HG02885 (cell line): Measurements from ENCODE around the gene PSG6.
"Not testable (repeated sequence)": the region's sequence is repeated elsewhere in the genome, so short reads cannot be mapped to it uniquely, and the experiment has no call there.

ENCODE experiments used
- ATAC-seq: cut with Tn5 transposase; IDR thresholded peaks from one replicate; pipeline ENCODE4 v1.9.1; 2021; ENCODE audit warnings: mild to moderate bottlenecking; ENCODE audit not compliant: unreplicated experiment, poor library complexity

The PSG6 gene

GRCh38 chr19:42917634-42918033, at the start of gene PSG6:
Gene PSG6, minus strand, starts transcription at chr19:42917894. Its CDS starts 102 bp downstream, at chr19:42917792.
- not testable (repeated sequence) for ATAC-seq

GRCh38 chr19:42965176-42965575, 47.5 kb upstream of the PSG6 start:
- ATAC-seq: no peak

- ATAC-seq: no peak
These were observed 43.4 kb upstream of the PSG6 start for GRCh38 chr19:42961119-42961518.

GRCh38 chr19:42952126-42952525, 34.4 kb upstream of the PSG6 start:
- not testable (repeated sequence) for ATAC-seq

- not testable (repeated sequence) for ATAC-seq
These were observed 33.8 kb upstream of the PSG6 start for GRCh38 chr19:42951476-42951875.

- no peak for ATAC-seq
These were observed 24.6 kb upstream of the PSG6 start for GRCh38 chr19:42942187-42942789.

GRCh38 chr19:42937107-42937506, 19.4 kb upstream of the PSG6 start, which contains the start of gene PSG7:
Gene PSG7, minus strand, starts transcription at chr19:42937207. Its CDS starts 131 bp downstream, at chr19:42937076.
- not testable (repeated sequence) for ATAC-seq

- ATAC-seq: not testable (repeated sequence)
These were observed 17.0 kb upstream of the PSG6 start for GRCh38 chr19:42934726-42935125.

- ATAC-seq: not testable (repeated sequence)
These were observed 16.5 kb upstream of the PSG6 start for GRCh38 chr19:42934183-42934582.

GRCh38 chr19:42933412-42933811, 15.7 kb upstream of the PSG6 start:
- not testable (repeated sequence) for ATAC-seq

- not testable (repeated sequence) for ATAC-seq
These were observed 14.9 kb upstream of the PSG6 start for GRCh38 chr19:42932485-42933101.

- ATAC-seq: not testable (repeated sequence)
These were observed 12.5 kb upstream of the PSG6 start for GRCh38 chr19:42930214-42930613.

- ATAC-seq: no peak
These were observed 11.2 kb upstream of the PSG6 start for GRCh38 chr19:42928896-42929295.

GRCh38 chr19:42926781-42927180, 9.1 kb upstream of the PSG6 start:
- ATAC-seq: no peak

GRCh38 chr19:42923106-42923505, 5.4 kb upstream of the PSG6 start:
- ATAC-seq: not testable (repeated sequence)

- ATAC-seq: not testable (repeated sequence)
These were observed 3.3 kb upstream of the PSG6 start for GRCh38 chr19:42920971-42921370.

- ATAC-seq: no peak
These were observed 2.0 kb upstream of the PSG6 start for GRCh38 chr19:42919757-42920079.

GRCh38 chr19:42919070-42919756, 1.5 kb upstream of the PSG6 start:
- ATAC-seq: not testable (repeated sequence)

- not testable (repeated sequence) for ATAC-seq
These were observed 829 bp upstream of the PSG6 start for GRCh38 chr19:42918377-42919069.

GRCh38 chr19:42916931-42917330, 763 bp downstream of the PSG6 start:
- ATAC-seq: not testable (repeated sequence)

GRCh38 chr19:42913516-42913915, 4.2 kb downstream of the PSG6 start:
- not testable (repeated sequence) for ATAC-seq
